SJCRH30 (cell line): ENCODE measurements around the gene PKMYT1. TPM values are rescaled to one million over a fixed set of nuclear protein-coding genes. Genes with fewer than 3 reads are reported as not detected.
"Not testable (repeated sequence)": the region's sequence is repeated elsewhere in the genome, so short reads cannot be mapped to it uniquely, and the experiment has no call there.

ENCODE experiments used
- DNase-seq, 2 experiments: peaks; one replicate each; pipeline ENCODE4 v3.0.0-alpha.2; 2015 to 2020
- H3K27ac ChIP-seq: fragments of 250-450 bp; sonication (Bioruptor Pico); 2 replicates; pipeline ENCODE4 v1.5.1; 2020; ENCODE audit warnings: mild to moderate bottlenecking, moderate library complexity
- H3K27me3 ChIP-seq: fragments of 250-450 bp; sonication (Bioruptor Pico); 2 replicates; pipeline ENCODE4 v1.5.1; 2020; ENCODE audit warnings: mild to moderate bottlenecking, moderate library complexity
- H3K36me3 ChIP-seq: fragments of 250-450 bp; sonication (Bioruptor Pico); 2 replicates; pipeline ENCODE4 v1.5.1; 2020; ENCODE audit warnings: mild to moderate bottlenecking, moderate library complexity
- H3K4me1 ChIP-seq: fragments of 250-450 bp; sonication (Bioruptor Pico); 2 replicates; pipeline ENCODE4 v1.5.1; 2020; ENCODE audit warnings: mild to moderate bottlenecking, moderate library complexity
- H3K4me3 ChIP-seq: fragments of 250-450 bp; sonication (Bioruptor Pico); 2 replicates; pipeline ENCODE4 v1.5.1; 2020; ENCODE audit warnings: mild to moderate bottlenecking, moderate library complexity
- H3K9me3 ChIP-seq: fragments of 250-450 bp; sonication (Bioruptor Pico); replicated peaks from 2 replicates; pipeline ENCODE4 v1.5.1; 2020; ENCODE audit warnings: mild to moderate bottlenecking, moderate library complexity
- total RNA-seq: library from RNA; depleted of rRNA; stranded (reverse); fragments of >200 nt; shearing (Covaris generic); gene quantifications from 2 replicates; pipeline ENCODE4 v1.2.3, GENCODE V29; 2014

Gene PKMYT1
- total RNA-seq, 1 experiment from 2014 or later, result 45.8 TPM

GRCh38 chr16:2955438-2955778 lies 24.8 kb downstream of the PKMYT1 start:
- Histone ChIP-seq H3K4me1 (peaks cover 8% of the 10 kb centered on the region; the same call in 1 of the 2 replicates), H3K9me3 (no peaks in the 10 kb centered on the region), H3K36me3 (no peaks in the 10 kb centered on the region), H3K27ac (no peak overlapping the region), H3K4me3 (no peak overlapping the region), H3K27me3 (peaks cover 8% of the 10 kb centered on the region; the same call in 1 of the 2 replicates)
- DNase-seq, result no peak

GRCh38 chr16:2954656-2955381 lies 25.4 kb downstream of the PKMYT1 start:
- H3K27me3 ChIP-seq, result peaks cover 8% of the 10 kb centered on the region; the same call in 1 of the 2 replicates
- peaks cover 8% of the 10 kb centered on the region; the same call in 1 of the 2 replicates for H3K4me1 ChIP-seq

GRCh38 chr16:2953706-2954627 lies 26.3 kb downstream of the PKMYT1 start:
- Histone ChIP-seq H3K36me3 (no peaks in the 10 kb centered on the region), H3K4me3 (no peak overlapping the region), H3K27ac (no peak overlapping the region), H3K4me1 (peaks cover 3% of the 10 kb centered on the region; the same call in 1 of the 2 replicates), H3K27me3 (peaks cover 8% of the 10 kb centered on the region; the same call in 1 of the 2 replicates), H3K9me3 (no peaks in the 10 kb centered on the region)
- peak in 1 of 2 experiments; percentile 32 for DNase-seq

More at GRCh38 chr16:2954656-2955381, 25.4 kb downstream of the PKMYT1 start:
- H3K4me3 ChIP-seq, result no peak overlapping the region
- H3K36me3 ChIP-seq, result no peaks in the 10 kb centered on the region
- H3K27ac ChIP-seq, result no peak overlapping the region
- no peaks in the 10 kb centered on the region for H3K9me3 ChIP-seq
- no peak for DNase-seq

- no peak overlapping the region for H3K27ac ChIP-seq
- peak in 1 of 2 experiments; percentile 31 for DNase-seq
- peaks cover 8% of the 10 kb centered on the region; the same call in 1 of the 2 replicates for H3K27me3 ChIP-seq
- H3K4me3 ChIP-seq, result no peak overlapping the region
- no peaks in the 10 kb centered on the region for H3K9me3 ChIP-seq
- peaks cover 3% of the 10 kb centered on the region; the same call in 1 of the 2 replicates for H3K4me1 ChIP-seq
- no peaks in the 10 kb centered on the region for H3K36me3 ChIP-seq
Measured at GRCh38 chr16:2952679-2953078, 27.6 kb downstream of the PKMYT1 start.

GRCh38 chr16:2950773-2951172 lies 29.5 kb downstream of the PKMYT1 start:
- H3K9me3 ChIP-seq, result no peaks in the 10 kb centered on the region
- H3K36me3 ChIP-seq, result no peaks in the 10 kb centered on the region
- DNase-seq, result no peak
- no peak overlapping the region for H3K27ac ChIP-seq
- peaks cover 4% of the 10 kb centered on the region; the same call in 1 of the 2 replicates for H3K27me3 ChIP-seq
- peaks cover 3% of the 10 kb centered on the region; the same call in 1 of the 2 replicates for H3K4me1 ChIP-seq
- no peak overlapping the region for H3K4me3 ChIP-seq

GRCh38 chr16:2950353-2950724 lies 29.9 kb downstream of the PKMYT1 start:
- no peak for DNase-seq

GRCh38 chr16:2949705-2950352 lies 30.4 kb downstream of the PKMYT1 start:
- H3K27ac ChIP-seq, result no peak overlapping the region
- DNase-seq, result no peak

More at GRCh38 chr16:2950353-2950724, 29.9 kb downstream of the PKMYT1 start:
- Histone ChIP-seq H3K27me3 (peaks cover 4% of the 10 kb centered on the region; the same call in 1 of the 2 replicates), H3K9me3 (no peaks in the 10 kb centered on the region), H3K4me3 (no peak overlapping the region), H3K36me3 (no peaks in the 10 kb centered on the region), H3K27ac (no peak overlapping the region), H3K4me1 (peaks cover 3% of the 10 kb centered on the region; the same call in 1 of the 2 replicates)

GRCh38 chr16:2948807-2949704 lies 31.2 kb downstream of the PKMYT1 start:
- DNase-seq, result no peak

More at GRCh38 chr16:2949705-2950352, 30.4 kb downstream of the PKMYT1 start:
- Histone ChIP-seq H3K36me3 (no peaks in the 10 kb centered on the region), H3K4me1 (peaks cover 3% of the 10 kb centered on the region; the same call in 1 of the 2 replicates), H3K27me3 (peaks cover 4% of the 10 kb centered on the region; the same call in 1 of the 2 replicates), H3K9me3 (no peaks in the 10 kb centered on the region), H3K4me3 (no peak overlapping the region)

GRCh38 chr16:2946649-2947048 lies 33.6 kb downstream of the PKMYT1 start:
- no peak for DNase-seq
- Histone ChIP-seq H3K4me1 (no peaks in the 10 kb centered on the region), H3K9me3 (no peaks in the 10 kb centered on the region)

More at GRCh38 chr16:2948807-2949704, 31.2 kb downstream of the PKMYT1 start:
- H3K36me3 ChIP-seq, result no peaks in the 10 kb centered on the region
- H3K9me3 ChIP-seq, result no peaks in the 10 kb centered on the region
- H3K27me3 ChIP-seq, result peaks cover 4% of the 10 kb centered on the region; the same call in 1 of the 2 replicates
- no peak overlapping the region for H3K4me3 ChIP-seq
- H3K27ac ChIP-seq, result no peak overlapping the region
- peaks cover 3% of the 10 kb centered on the region; the same call in 1 of the 2 replicates for H3K4me1 ChIP-seq

GRCh38 chr16:2943716-2944115 lies 36.5 kb downstream of the PKMYT1 start:
- not testable (repeated sequence) for H3K4me1 ChIP-seq, H3K27me3 ChIP-seq, DNase-seq, H3K36me3 ChIP-seq, H3K9me3 ChIP-seq, H3K27ac ChIP-seq, H3K4me3 ChIP-seq

More at GRCh38 chr16:2946649-2947048, 33.6 kb downstream of the PKMYT1 start:
- Histone ChIP-seq H3K36me3 (no peaks in the 10 kb centered on the region), H3K4me3 (no peak overlapping the region), H3K27me3 (no peaks in the 10 kb centered on the region), H3K27ac (no peak overlapping the region)

- H3K9me3 ChIP-seq, result no peaks in the 10 kb centered on the region
- H3K4me3 ChIP-seq, result no peak overlapping the region
- no peak overlapping the region for H3K27ac ChIP-seq
- H3K36me3 ChIP-seq, result peaks cover 6% of the 10 kb centered on the region; the same call in 1 of the 2 replicates
- H3K4me1 ChIP-seq, result no peaks in the 10 kb centered on the region
- H3K27me3 ChIP-seq, result no peaks in the 10 kb centered on the region
- DNase-seq, result no peak
Measured at GRCh38 chr16:2942045-2942444, 38.2 kb downstream of the PKMYT1 start.

GRCh38 chr16:2939968-2940367 lies 40.3 kb downstream of the PKMYT1 start:
- H3K27me3 ChIP-seq, result no peaks in the 10 kb centered on the region
- H3K36me3 ChIP-seq, result peaks cover 6% of the 10 kb centered on the region; the same call in 1 of the 2 replicates
- no peak overlapping the region for H3K27ac ChIP-seq
- no peaks in the 10 kb centered on the region for H3K9me3 ChIP-seq
- H3K4me3 ChIP-seq, result no peak overlapping the region
- H3K4me1 ChIP-seq, result no peaks in the 10 kb centered on the region
- no peak for DNase-seq

GRCh38 chr16:2938206-2938605 lies 42.0 kb downstream of the PKMYT1 start:
- DNase-seq, result no peak
- no peaks in the 10 kb centered on the region for H3K27me3 ChIP-seq
- H3K9me3 ChIP-seq, result no peaks in the 10 kb centered on the region
- H3K4me3 ChIP-seq, result no peak overlapping the region
- H3K36me3 ChIP-seq, result peaks cover 6% of the 10 kb centered on the region; the same call in 1 of the 2 replicates
- H3K27ac ChIP-seq, result no peak overlapping the region
- no peaks in the 10 kb centered on the region for H3K4me1 ChIP-seq
